Large intestine (tissue), 3 donors: ENCODE measurements around the gene B4GALT1. TPM values are rescaled to one million over a fixed set of nuclear protein-coding genes. Genes with fewer than 3 reads are reported as not detected.

Experiments
- DNase-seq, 2 donors: peaks; one replicate each; pipeline versions ENCODE4 v3.0.0 to v3.0.0-alpha.2; 2013
- H3K27ac ChIP-seq: one replicate; pipeline ENCODE4 v1.5.1; 2013; ENCODE audit warnings: low read length
- H3K27me3 ChIP-seq: 2 replicates; pipeline ENCODE4 v1.6.1; 2013; ENCODE audit warnings: low read length; ENCODE audit not compliant: control insufficient read depth, insufficient read depth
- H3K36me3 ChIP-seq: 2 replicates; pipeline ENCODE4 v1.6.1; 2013; ENCODE audit warnings: low read length; ENCODE audit not compliant: control insufficient read depth, insufficient read depth
- H3K4me1 ChIP-seq: one replicate; pipeline ENCODE4 v1.6.1; 2013; ENCODE audit warnings: low read length; ENCODE audit not compliant: control insufficient read depth, insufficient read depth
- H3K4me3 ChIP-seq: one replicate; pipeline ENCODE4 v1.5.1; 2013; ENCODE audit warnings: low read length
- H3K9me3 ChIP-seq: one replicate; pipeline ENCODE4 v1.6.1; 2013; ENCODE audit warnings: mild to moderate bottlenecking, low read depth, low read length, moderate library complexity; ENCODE audit not compliant: control insufficient read depth
- WGBS: methylation state at CpG from one replicate; pipeline ENCODE4 v1.1.5; 2013; ENCODE audit warnings: low lambda C conversion rate; ENCODE audit not compliant: insufficient coverage; 5-methylcytosine and 5-hydroxymethylcytosine counted together
- polyA plus RNA-seq: library from polyadenylated mRNA; unstranded; fragments of 120-200 nt; gene quantifications from one replicate; pipeline ENCODE4 v1.2.1, GENCODE V29; 2013

B4GALT1 gene
- polyA plus RNA-seq, 1 donor = 120 TPM

DNA sequence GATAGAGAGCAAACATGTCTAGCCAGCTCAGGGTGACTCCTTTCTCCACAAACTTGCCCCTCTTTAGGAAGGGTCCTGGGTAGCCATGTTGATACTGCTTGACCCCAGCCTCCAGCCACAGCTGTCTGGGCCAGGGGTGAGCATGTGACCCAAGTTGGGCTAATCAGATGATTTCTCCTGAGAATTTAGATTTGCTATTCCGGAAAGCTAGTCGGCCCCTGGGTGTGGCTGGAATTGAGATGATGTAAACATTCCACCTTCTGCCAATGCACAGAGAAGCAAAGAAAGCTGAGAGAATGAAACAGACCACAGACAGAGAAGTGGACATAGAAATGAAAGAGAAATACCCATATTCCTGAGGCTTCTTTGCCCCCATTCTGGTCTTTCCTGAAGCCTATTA, 17.8 kb upstream of the B4GALT1 start:
- Histone ChIP-seq H3K9me3 (no peaks in the 10 kb centered on the region), H3K4me1 (peaks cover 39% of the 10 kb centered on the region), H3K27ac (peak overlapping the region; percentile 81), H3K4me3 (no peak overlapping the region), H3K36me3 (no peaks in the 10 kb centered on the region), H3K27me3 (no peaks in the 10 kb centered on the region)
- 18% methylated on average over 2 of the region's 2 CpGs for WGBS
- no peak for DNase-seq

DNA sequence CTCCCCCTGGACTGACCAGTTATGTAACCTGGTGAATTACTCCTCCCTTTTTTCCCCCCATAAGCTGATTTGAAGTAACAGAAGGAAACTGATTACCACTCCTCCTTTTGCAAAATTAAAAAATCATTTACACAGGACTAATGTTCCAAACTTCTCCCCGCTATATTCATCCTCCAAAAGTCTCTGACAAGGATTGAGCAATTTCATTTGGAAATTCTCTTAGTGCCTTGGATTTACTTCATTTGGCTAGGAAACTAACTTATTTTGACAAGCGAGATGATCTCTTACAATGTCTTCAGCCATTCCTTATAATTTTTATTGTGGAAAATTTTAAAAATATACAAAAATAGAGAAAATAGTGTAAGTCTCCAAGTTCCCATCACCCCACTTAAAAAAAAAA, 15.4 kb upstream of the B4GALT1 start:
- H3K4me1 ChIP-seq = peaks cover 29% of the 10 kb centered on the region
- H3K9me3 ChIP-seq = no peaks in the 10 kb centered on the region
- H3K27me3 ChIP-seq = no peaks in the 10 kb centered on the region
- H3K27ac ChIP-seq = no peak overlapping the region
- H3K36me3 ChIP-seq = no peaks in the 10 kb centered on the region
- DNase-seq = no peak
- 100% methylated on average over 1 of the region's 2 CpGs for WGBS
- H3K4me3 ChIP-seq = no peak overlapping the region

DNA sequence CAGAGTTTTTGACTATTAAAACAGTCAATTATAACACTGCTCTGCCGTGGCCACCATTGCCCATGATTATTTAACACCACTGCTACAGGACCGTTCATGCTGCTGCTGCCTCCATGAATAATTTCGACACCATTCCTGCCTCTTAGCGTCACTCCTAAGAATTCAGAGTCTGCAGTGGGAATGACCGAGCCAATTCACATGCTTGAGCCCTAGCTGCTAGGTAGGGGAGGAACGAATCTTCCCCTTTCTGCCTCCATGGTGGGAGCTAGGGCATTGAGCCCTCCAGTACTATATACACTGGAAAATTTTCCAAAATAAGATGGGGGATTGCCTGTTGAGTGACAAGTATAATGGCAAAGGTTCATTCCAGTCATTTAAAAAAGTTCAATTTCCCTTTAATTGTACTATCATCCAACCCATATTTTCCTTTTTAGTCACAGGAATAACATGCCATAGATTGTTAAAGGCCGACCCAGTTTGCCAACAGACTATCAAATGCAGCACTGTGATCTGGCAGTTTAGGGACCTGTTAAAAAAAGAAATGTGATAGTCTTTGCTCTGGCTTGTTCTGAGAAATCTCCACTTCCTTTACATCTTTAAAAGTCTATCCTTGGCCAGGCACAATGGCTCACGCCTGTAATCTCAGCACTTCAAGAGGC, 13.5 kb upstream of the B4GALT1 start:
- no peak for DNase-seq
- H3K4me3 ChIP-seq = no peak overlapping the region
- WGBS = no CpG with 5 or more reads among the region's 8 CpGs
- H3K27me3 ChIP-seq = no peaks in the 10 kb centered on the region
- no peaks in the 10 kb centered on the region for H3K9me3 ChIP-seq
- peaks cover 11% of the 10 kb centered on the region for H3K4me1 ChIP-seq
- no peaks in the 10 kb centered on the region for H3K36me3 ChIP-seq
- H3K27ac ChIP-seq = no peak overlapping the region

DNA sequence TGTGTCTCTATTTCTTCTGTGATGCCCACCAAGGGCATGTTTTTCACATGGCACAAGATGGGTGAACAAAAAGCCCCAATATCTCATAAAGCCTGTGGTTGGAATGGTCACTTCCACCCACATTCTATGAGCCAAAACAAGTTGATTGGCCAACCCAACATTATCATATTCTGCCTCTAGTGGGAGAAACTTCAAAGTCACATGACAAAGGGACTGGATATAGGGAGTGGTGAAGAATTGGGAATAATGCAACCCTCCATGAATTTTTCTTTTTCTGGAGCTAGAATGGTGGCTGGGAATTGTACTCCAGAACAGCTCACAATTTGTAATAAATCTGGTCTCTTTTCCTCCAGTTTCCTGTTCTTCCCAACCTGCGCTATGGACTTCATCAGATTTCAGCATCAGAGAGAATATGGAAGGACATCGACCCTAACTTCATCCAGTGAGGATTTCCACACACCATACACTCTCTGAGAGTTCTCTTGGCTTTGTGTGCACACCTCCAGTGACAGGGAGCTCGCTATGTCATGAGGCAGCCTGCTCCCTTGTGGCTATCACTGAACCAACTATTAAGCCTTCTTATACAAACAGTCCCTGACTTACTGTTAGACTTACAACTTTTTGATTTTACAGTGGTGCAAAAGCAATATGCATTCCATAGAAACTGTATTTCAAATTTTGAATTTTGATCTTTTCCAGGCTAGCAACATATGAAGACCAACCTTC, 12.0 kb upstream of the B4GALT1 start:
- no peaks in the 10 kb centered on the region for H3K9me3 ChIP-seq
- H3K4me1 ChIP-seq = peaks cover 4% of the 10 kb centered on the region
- H3K27ac ChIP-seq = no peak overlapping the region
- H3K4me3 ChIP-seq = no peak overlapping the region
- WGBS = no CpG with 5 or more reads among the region's 3 CpGs
- H3K27me3 ChIP-seq = no peaks in the 10 kb centered on the region
- no peak for DNase-seq
- H3K36me3 ChIP-seq = no peaks in the 10 kb centered on the region

DNA sequence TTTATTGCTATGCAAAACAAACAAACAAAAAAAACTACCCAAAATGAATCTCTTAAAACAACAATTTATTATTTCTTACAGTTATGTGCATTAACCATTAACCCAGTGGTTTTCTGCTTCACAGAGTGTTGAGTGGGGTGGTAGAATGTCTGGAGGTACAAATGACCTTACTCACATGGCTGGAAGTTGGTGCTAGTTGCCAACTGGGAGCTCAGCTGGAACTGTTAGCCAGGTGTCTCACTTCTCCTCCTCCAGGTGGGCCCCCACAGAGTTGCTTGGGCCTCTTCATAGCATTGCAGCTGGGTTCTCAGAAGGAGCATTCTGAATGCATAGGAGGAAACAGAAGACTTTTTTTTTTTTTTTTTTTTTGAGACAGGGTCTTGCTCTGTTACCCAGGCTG, 10.5 kb upstream of the B4GALT1 start:
- Histone ChIP-seq H3K9me3 (no peaks in the 10 kb centered on the region), H3K36me3 (no peaks in the 10 kb centered on the region), H3K4me1 (peaks cover 10% of the 10 kb centered on the region), H3K4me3 (no peak overlapping the region), H3K27ac (no peak overlapping the region), H3K27me3 (no peaks in the 10 kb centered on the region)
- DNase-seq = no peak

DNA sequence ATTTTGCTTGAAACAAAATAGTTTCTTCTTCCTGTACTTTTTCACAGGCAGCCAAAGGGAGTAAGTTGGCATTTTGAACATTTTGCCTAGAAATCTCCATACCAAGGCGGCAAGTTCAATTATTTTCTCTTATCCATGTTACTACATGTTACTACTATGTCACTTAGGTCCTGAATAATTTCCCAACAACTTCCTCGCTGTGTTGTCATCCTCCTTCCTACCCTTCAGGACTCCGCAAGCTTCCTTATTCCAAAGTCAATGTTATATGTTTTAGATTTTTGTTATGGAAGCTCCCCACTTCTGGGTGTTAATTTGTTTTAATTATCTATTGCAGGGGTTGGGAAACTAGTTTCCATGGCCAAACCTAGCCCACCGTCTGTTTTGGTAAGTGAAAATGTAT, 9.9 kb upstream of the B4GALT1 start:
- Histone ChIP-seq H3K9me3 (no peaks in the 10 kb centered on the region), H3K27me3 (no peaks in the 10 kb centered on the region), H3K4me1 (peaks cover 12% of the 10 kb centered on the region), H3K4me3 (no peak overlapping the region), H3K36me3 (no peaks in the 10 kb centered on the region), H3K27ac (no peak overlapping the region)
- 100% methylated on average over 2 of the region's 4 CpGs for WGBS
- DNase-seq = no peak

DNA sequence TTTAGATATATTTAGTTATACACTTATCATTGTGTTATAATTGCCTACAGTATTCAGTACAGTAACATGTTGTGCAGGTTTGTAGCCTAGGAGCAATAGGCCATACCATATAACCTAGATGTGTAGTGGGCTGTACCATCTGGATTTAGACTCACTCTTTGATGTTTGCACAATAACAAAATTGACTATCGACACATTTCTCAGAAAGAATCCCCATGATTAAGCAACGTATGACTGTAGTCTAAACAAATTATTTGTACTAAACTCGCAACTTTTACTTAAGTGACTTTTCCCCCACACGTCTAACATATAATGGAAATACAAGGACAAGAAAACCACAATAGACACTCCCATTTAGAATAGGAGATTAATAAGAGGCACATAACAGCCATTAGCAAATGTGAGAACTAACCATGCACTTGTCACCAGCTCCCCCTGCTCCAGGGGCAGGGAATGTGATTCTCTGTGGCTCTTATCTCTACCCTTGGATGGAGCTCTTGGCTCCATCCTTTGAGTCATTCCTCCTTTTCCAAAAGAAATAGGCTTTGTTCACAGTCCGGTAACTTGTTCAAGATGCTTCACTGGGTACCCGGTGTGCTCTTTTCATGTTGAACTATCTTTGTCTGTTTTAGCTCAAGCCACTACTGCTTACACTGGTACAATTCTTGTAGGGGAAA, 8.7 kb upstream of the B4GALT1 start:
- DNase-seq = no peak
- Histone ChIP-seq H3K36me3 (no peaks in the 10 kb centered on the region), H3K9me3 (no peaks in the 10 kb centered on the region), H3K4me3 (no peak overlapping the region), H3K27ac (no peak overlapping the region), H3K27me3 (no peaks in the 10 kb centered on the region), H3K4me1 (peaks cover 21% of the 10 kb centered on the region)
- WGBS = 94% methylated on average over 3 of the region's 6 CpGs

DNA sequence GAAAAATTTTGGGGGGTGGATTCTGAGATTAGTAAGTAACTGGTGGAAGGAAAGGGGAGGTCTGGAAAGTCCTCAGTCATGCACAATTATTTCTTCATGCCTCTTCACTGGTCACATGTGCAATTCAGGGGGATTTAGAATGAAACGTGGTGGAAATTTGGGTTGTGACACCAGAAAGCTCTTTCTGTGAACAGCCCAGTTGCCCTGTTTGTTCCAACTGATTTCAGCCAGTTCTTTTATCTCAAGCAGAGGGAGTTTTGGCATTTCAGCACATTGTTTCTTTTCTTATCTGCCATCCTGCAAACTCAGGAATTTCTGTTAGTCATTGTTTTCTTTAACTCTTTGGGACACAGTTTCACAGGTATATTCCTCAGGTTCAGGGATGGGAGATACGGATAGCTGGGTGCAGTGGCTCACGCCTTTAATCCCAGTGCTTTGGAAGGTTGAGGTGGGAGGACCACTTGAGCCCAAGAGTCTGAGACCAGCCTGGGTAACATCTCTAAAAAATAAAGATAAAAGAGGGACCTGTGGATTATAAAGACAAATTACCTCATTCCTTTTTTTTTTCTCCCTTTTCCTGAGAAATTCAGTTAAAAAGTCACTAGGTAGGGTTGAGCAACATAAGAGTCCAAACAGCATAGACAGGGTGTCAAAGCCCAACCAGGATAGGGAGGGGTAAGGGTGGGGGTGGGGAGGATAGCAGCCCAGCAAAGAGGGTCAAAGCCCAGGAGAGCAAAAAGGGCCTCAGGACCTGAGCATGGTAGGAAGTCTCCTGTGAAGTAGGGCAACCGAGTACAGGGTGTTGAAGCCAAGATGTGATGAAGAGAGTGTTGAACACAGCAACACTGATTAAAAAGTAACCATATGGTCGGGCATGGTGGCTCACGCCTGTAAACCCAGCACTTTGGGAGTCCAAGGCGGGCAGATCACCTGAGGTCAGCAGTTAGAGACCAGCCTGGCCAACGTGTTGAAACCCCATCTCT, 5.4 kb upstream of the B4GALT1 start:
- WGBS = 17% methylated on average over 1 of the region's 8 CpGs
- Histone ChIP-seq H3K4me1 (peaks cover 34% of the 10 kb centered on the region), H3K9me3 (no peaks in the 10 kb centered on the region), H3K36me3 (no peaks in the 10 kb centered on the region), H3K27me3 (no peaks in the 10 kb centered on the region), H3K4me3 (no peak overlapping the region), H3K27ac (peak overlapping the region; percentile 94)
- DNase-seq = peak; percentile 70 to 84

DNA sequence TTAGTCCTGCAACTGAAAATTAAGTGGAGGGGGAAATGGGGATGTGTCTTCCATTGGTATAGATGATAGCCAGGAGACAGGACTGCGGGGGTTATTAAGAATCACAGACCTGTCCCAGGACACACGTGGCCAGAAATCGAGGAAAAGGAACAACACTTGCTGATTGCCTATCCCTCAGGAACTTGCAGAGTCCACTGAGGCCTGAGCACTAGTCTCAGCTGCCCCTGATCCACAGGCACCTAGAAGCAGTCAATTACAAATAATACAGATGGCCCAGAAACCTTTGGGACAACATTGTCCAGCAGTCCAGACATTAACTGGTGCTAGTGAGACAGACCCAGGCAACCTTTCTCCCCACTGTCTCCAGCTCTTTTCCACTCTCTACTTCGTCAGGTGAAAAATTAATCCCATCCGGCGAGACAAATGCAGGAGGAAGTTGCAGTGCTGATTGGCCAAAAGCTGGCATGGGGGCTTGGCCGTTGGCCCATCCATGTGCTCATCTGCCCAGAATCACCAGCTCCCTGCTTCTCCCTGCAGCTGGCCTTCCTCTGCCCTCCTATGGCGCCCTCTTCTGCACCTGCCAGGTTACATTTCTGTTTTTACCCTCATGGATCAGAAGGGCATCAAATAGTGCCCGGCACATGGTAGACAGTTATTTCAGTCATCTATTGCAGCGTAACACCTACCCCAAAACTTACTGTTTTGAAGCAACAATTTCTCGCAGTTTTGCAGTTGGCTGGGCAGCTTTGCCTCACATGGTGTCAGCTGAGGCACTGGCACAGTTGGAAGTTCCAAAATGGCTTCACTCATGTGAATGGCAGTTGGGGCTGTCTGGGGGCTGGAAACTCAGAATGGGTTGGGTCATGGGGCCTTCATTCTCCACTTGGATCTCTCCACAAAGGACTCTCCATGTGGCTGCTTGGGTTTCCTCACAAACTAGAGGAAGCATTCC, 3.6 kb upstream of the B4GALT1 start:
- DNase-seq = no peak
- no peak overlapping the region for H3K4me3 ChIP-seq
- H3K4me1 ChIP-seq = peaks cover 34% of the 10 kb centered on the region
- no peaks in the 10 kb centered on the region for H3K9me3 ChIP-seq
- WGBS = 60% methylated on average over 2 of the region's 11 CpGs
- no peaks in the 10 kb centered on the region for H3K27me3 ChIP-seq
- H3K36me3 ChIP-seq = no peaks in the 10 kb centered on the region
- H3K27ac ChIP-seq = peak overlapping the region; percentile 94
